Caco-2 (cell line): ENCODE data around the gene NHLRC4. TPM values are rescaled to one million over a fixed set of nuclear protein-coding genes. Genes with fewer than 3 reads are reported as not detected.

ENCODE experiments used
- BruUV-seq: library from RNA; stranded (reverse); fragments of 400-500 nt; replicated peaks from 2 replicates; lab custom pipeline; 2021; lab: Mats Ljungman, UMichigan
- CTCF ChIA-PET: fragments of 300-600 bp; sonication (Branson Sonifier 250); formaldehyde crosslinking; loops from one replicate; lab custom pipeline; 2022; ENCODE audit warnings: antibody characterized with exemption; lab: Charles Lee
- POLR2A ChIA-PET: fragments of 300-600 bp; sonication (Branson Sonifier 250); formaldehyde crosslinking; loops from one replicate; lab custom pipeline; 2022; ENCODE audit warnings: antibody characterized with exemption; lab: Charles Lee
- DNase-seq, 2 experiments: peaks; one replicate each; pipeline versions ENCODE4 v3.0.0 to v3.0.0-alpha.2; 2020 to 2022
- H3K27me3 ChIP-seq: replicated peaks from 2 replicates; pipeline ENCODE4 v1.6.0; 2011; ENCODE audit warnings: low read length; ENCODE audit not compliant: control insufficient read depth, insufficient read depth
- H3K36me3 ChIP-seq: 2 replicates; pipeline ENCODE4 v1.5.1; 2011; ENCODE audit warnings: low read length; ENCODE audit not compliant: control insufficient read depth, insufficient read depth
- H3K4me1 ChIP-seq: fragments of 250-450 bp; sonication (Bioruptor Pico); 2 replicates; pipeline ENCODE4 v1.5.1; 2020; ENCODE audit warnings: mild to moderate bottlenecking
- H3K4me3 ChIP-seq: 2 replicates; pipeline ENCODE4 v1.5.1; 2011; ENCODE audit warnings: low read depth, mild to moderate bottlenecking, control low read depth, low read length
- H3K9me3 ChIP-seq: fragments of 250-450 bp; sonication (Bioruptor Pico); 2 replicates; pipeline ENCODE4 v1.5.1; 2020; ENCODE audit warnings: mild to moderate bottlenecking, moderate library complexity
- H3K27ac Mint-ChIP-seq: one replicate; pipeline ENCODE4 v1.8.0; 2022; ENCODE audit warnings: mixed read lengths; ENCODE audit not compliant: unreplicated experiment
- H3K27me3 Mint-ChIP-seq: one replicate; pipeline ENCODE4 v1.8.0; 2022; ENCODE audit warnings: mixed read lengths; ENCODE audit not compliant: insufficient read depth, unreplicated experiment
- H3K36me3 Mint-ChIP-seq: one replicate; pipeline ENCODE4 v1.8.0; 2022; ENCODE audit warnings: mild to moderate bottlenecking, mixed read lengths; ENCODE audit not compliant: insufficient read depth, unreplicated experiment
- H3K4me1 Mint-ChIP-seq: one replicate; pipeline ENCODE4 v1.8.0; 2022; ENCODE audit warnings: low read depth, mixed read lengths; ENCODE audit not compliant: unreplicated experiment
- H3K4me3 Mint-ChIP-seq: one replicate; pipeline ENCODE4 v1.8.0; 2022; ENCODE audit warnings: mild to moderate bottlenecking, moderate library complexity, mixed read lengths; ENCODE audit not compliant: unreplicated experiment
- H3K9me3 Mint-ChIP-seq: one replicate; pipeline ENCODE4 v1.8.0; 2022; ENCODE audit warnings: mixed read lengths; ENCODE audit not compliant: unreplicated experiment
- CTCF ChIP-seq, 2 experiments: fragments of 200-600 bp in 1 of 2; IDR thresholded peaks; 1 replicate in 1 of 2; 2 replicates in 1 of 2; pipeline versions ENCODE4 v1.5.1 to v1.8.0; 2011 to 2022; ENCODE audit warnings: antibody characterized with exemption in 1 of 2, control low read depth in 1 of 2, inconsistent platforms in 1 of 2, low read depth in 1 of 2, low read length in 1 of 2, mild to moderate bottlenecking in 1 of 2, moderate library complexity in 1 of 2; ENCODE audit not compliant: insufficient read depth in 1 of 2, severe bottlenecking in 1 of 2, unreplicated experiment in 1 of 2
- intact Hi-C: fragments of 100-400 bp; cut with micrococcal nuclease; formaldehyde crosslinking; loops from one replicate; pipeline ENCODE4 v1.10.0; 2022; ENCODE audit not compliant: unreplicated experiment
- total RNA-seq: library from RNA; stranded (reverse); gene quantifications from 2 replicates; pipeline ENCODE4 v1.2.3, GENCODE V29; 2022

NHLRC4 gene
- total RNA-seq, 1 experiment from 2014 or later: not detected

- no peak for TF ChIP-seq CTCF (IDR thresholded peaks at IDR 0.05; ENCODE audit: insufficient read depth in 1 of 2, low read depth in 1 of 2, low read length in 1 of 2, severe bottlenecking in 1 of 2, unreplicated experiment in 1 of 2)
- peaks cover 17% of the 10 kb centered on the region for H3K36me3 Mint-ChIP-seq
- no peaks in the 10 kb centered on the region for H3K4me1 Mint-ChIP-seq
- H3K27ac Mint-ChIP-seq: no peak overlapping the region
- ChIA-PET POLR2A (no interaction called here), CTCF (no interaction called here)
- BruUV-seq: no TSS peak
- Histone ChIP-seq H3K4me1 (peaks cover 3% of the 10 kb centered on the region), H3K36me3 (peaks cover 2% of the 10 kb centered on the region), H3K9me3 (no peaks in the 10 kb centered on the region), H3K4me3 (no peak overlapping the region), H3K27me3 (no peaks in the 10 kb centered on the region)
- no peak overlapping the region for H3K4me3 Mint-ChIP-seq
- no peaks in the 10 kb centered on the region for H3K9me3 Mint-ChIP-seq
- no peak for DNase-seq
- no peaks in the 10 kb centered on the region for H3K27me3 Mint-ChIP-seq
- intact Hi-C loops: no loop called here
These were observed 32.3 kb downstream of the NHLRC4 start for GRCh38 chr16:598823-599739.

GRCh38 chr16:600781-601180 is 34.0 kb downstream of the NHLRC4 start:
- POLR2A ChIA-PET: no interaction called here
- no TSS peak for BruUV-seq

GRCh38 chr16:603933-604332 is 37.1 kb downstream of the NHLRC4 start:
- no TSS peak for BruUV-seq
- POLR2A ChIA-PET: no interaction called here
- no peak for TF ChIP-seq CTCF (IDR thresholded peaks at IDR 0.05; ENCODE audit: insufficient read depth in 1 of 2, low read depth in 1 of 2, low read length in 1 of 2, severe bottlenecking in 1 of 2, unreplicated experiment in 1 of 2)
- H3K36me3 ChIP-seq: peaks cover 2% of the 10 kb centered on the region
- H3K27me3 ChIP-seq: no peaks in the 10 kb centered on the region
- no peaks in the 10 kb centered on the region for H3K9me3 Mint-ChIP-seq
- DNase-seq: no peak
- CTCF ChIA-PET: no interaction called here
- no peak overlapping the region for H3K4me3 ChIP-seq
- no peak overlapping the region for H3K27ac Mint-ChIP-seq
- no peaks in the 10 kb centered on the region for H3K27me3 Mint-ChIP-seq
- H3K4me3 Mint-ChIP-seq: no peak overlapping the region
- no peaks in the 10 kb centered on the region for H3K4me1 ChIP-seq
- H3K4me1 Mint-ChIP-seq: no peaks in the 10 kb centered on the region
- peaks cover 5% of the 10 kb centered on the region for H3K36me3 Mint-ChIP-seq
- intact Hi-C loops: no loop called here
- no peaks in the 10 kb centered on the region for H3K9me3 ChIP-seq

More at GRCh38 chr16:600781-601180, 34.0 kb downstream of the NHLRC4 start:
- Mint-ChIP-seq H3K4me3 (no peak overlapping the region), H3K9me3 (no peaks in the 10 kb centered on the region), H3K27me3 (no peaks in the 10 kb centered on the region), H3K27ac (no peak overlapping the region), H3K4me1 (no peaks in the 10 kb centered on the region), H3K36me3 (peaks cover 22% of the 10 kb centered on the region)
- CTCF ChIA-PET: interaction anchor here (0.6 kb wide), 1 partner anchor 209 kb away, joined by 3 read pairs; no protein-coding TSS in a partner anchor
- no peaks in the 10 kb centered on the region for H3K9me3 ChIP-seq
- no peak for DNase-seq
- TF ChIP-seq CTCF (IDR thresholded peaks at IDR 0.05; ENCODE audit: insufficient read depth in 1 of 2, low read depth in 1 of 2, low read length in 1 of 2, severe bottlenecking in 1 of 2, unreplicated experiment in 1 of 2): peak; percentile 15 to 47
- H3K4me1 ChIP-seq: no peaks in the 10 kb centered on the region
- no peaks in the 10 kb centered on the region for H3K27me3 ChIP-seq
- intact Hi-C loops: no loop called here
- H3K4me3 ChIP-seq: no peak overlapping the region
- peaks cover 2% of the 10 kb centered on the region for H3K36me3 ChIP-seq
